ENCODE measurements around the gene TRIM29. TPM values are rescaled to one million over a fixed set of nuclear protein-coding genes. Genes with fewer than 3 reads are reported as not detected.

The TRIM29 gene
- polyA plus RNA-seq, 1 experiment = 1.5 TPM

DNA sequence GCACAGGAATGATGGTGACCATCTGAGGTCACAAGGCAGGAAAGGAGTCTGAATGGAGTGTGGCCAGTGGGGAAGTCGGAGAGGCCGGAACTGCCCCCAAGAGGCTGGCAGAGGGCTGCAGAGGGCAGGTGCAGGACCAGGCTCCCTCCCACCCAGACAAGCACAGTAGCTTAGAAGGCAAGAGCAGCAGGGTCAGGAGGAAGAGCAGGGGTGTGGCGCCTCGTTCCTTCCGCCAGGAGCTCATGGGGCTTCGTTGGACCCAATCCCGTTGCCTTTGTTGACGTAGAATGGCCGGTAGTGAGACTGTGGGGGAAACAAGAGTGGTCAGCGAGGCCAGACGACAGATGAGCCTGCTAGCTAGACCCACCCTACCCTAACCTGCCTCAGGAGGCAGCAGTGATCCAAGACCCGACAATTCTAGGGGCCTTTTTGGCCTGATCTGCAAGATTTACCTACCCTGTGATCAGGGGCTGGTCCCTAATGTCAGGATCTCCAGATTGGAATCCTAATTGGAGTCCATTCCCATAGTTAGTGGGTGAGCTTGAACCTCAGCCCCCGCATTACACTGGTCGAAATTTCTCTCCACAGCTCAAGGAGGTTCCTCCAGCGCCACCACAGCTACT lies 25.6 kb downstream of the TRIM29 start:
- DNase-seq (ENCODE audit: low read depth) = no peak
- TF ChIP-seq, protein P1, sequence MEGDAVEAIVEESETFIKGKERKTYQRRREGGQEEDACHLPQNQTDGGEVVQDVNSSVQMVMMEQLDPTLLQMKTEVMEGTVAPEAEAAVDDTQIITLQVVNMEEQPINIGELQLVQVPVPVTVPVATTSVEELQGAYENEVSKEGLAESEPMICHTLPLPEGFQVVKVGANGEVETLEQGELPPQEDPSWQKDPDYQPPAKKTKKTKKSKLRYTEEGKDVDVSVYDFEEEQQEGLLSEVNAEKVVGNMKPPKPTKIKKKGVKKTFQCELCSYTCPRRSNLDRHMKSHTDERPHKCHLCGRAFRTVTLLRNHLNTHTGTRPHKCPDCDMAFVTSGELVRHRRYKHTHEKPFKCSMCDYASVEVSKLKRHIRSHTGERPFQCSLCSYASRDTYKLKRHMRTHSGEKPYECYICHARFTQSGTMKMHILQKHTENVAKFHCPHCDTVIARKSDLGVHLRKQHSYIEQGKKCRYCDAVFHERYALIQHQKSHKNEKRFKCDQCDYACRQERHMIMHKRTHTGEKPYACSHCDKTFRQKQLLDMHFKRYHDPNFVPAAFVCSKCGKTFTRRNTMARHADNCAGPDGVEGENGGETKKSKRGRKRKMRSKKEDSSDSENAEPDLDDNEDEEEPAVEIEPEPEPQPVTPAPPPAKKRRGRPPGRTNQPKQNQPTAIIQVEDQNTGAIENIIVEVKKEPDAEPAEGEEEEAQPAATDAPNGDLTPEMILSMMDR (IDR thresholded peaks at IDR 0.05; ENCODE audit: insufficient read depth, low read depth, low read length) = no peak
- Histone ChIP-seq H3K27me3 (ENCODE audit: control insufficient read depth, insufficient read depth, low read length) (peaks cover 12% of the 10 kb centered on the region), H3K36me3 (ENCODE audit: control insufficient read depth, insufficient read depth, low read length) (no peaks in the 10 kb centered on the region), H3K4me3 (ENCODE audit: low read depth, low read length) (no peak overlapping the region)
- POLR2A ChIA-PET = no interaction called here
- CTCF ChIA-PET = interaction anchor here (1.1 to 1.4 kb wide), 3 partner anchors 445 to 636 kb away, joined by 3 to 5 read pairs (median 3); no protein-coding TSS in a partner anchor

DNA sequence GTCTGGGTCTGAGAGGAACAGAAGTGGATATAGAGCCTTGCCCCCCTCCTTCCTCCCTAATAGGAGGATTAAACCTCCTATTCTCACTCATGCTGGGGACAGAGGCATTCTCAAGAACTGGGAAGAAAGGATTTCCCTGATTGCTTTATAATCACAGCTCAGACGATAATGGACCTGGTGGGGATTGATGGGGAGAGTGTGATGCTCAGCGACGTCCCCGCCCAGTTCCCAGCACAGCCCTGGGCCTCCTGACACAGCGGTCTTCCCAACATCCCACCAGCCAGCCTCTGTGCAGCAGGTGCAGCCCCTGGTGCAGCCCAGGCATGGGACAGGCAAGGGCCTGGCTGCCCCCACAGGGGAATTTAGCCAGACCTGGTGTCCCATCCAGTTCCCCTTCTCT lies 28.4 kb downstream of the TRIM29 start:
- Histone ChIP-seq H3K4me3 (ENCODE audit: low read depth, low read length) (no peak overlapping the region), H3K36me3 (ENCODE audit: control insufficient read depth, insufficient read depth, low read length) (no peaks in the 10 kb centered on the region), H3K27me3 (ENCODE audit: control insufficient read depth, insufficient read depth, low read length) (peaks cover 27% of the 10 kb centered on the region)
- ChIA-PET POLR2A (no interaction called here), CTCF (interaction anchor here (0.6 to 3.8 kb wide), 14 partner anchors 9 to 629 kb away, joined by 3 to 40 read pairs (median 11); partner anchors contain the start of gene NECTIN1)
- no peak for DNase-seq (ENCODE audit: low read depth)
- TF ChIP-seq, protein P1 (IDR thresholded peaks at IDR 0.05; ENCODE audit: insufficient read depth, low read depth, low read length) = no peak

DNA sequence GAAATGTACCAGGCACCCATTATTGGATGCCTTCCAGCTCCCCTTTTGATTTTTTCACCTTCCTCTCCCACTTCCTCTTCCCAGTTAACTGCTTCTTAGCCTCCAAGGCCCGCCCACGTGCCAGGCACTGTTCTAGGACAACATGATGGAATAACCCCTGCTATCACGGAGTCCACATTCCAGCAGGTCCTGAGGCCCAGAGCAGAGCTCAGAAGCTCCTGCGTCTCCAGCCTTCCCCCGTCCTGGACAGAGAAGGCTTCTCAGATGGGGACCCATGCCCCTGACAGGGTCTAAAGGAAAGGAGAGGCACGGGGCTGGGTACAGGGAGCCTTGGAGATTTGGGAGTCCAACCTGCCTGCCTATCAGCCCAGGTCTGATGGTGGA lies 29.1 kb downstream of the TRIM29 start:
- DNase-seq (ENCODE audit: low read depth) = no peak
- ChIA-PET CTCF (interaction anchor here (0.6 to 3.8 kb wide), 49 partner anchors 10 to 752 kb away, joined by 3 to 40 read pairs (median 4); partner anchors contain the start of gene NECTIN1), POLR2A (no interaction called here)
- H3K36me3 ChIP-seq (ENCODE audit: control insufficient read depth, insufficient read depth, low read length) = no peaks in the 10 kb centered on the region
- peaks cover 28% of the 10 kb centered on the region for H3K27me3 ChIP-seq (ENCODE audit: control insufficient read depth, insufficient read depth, low read length)
- no peak overlapping the region for H3K4me3 ChIP-seq (ENCODE audit: low read depth, low read length)
- TF ChIP-seq, protein P1 (IDR thresholded peaks at IDR 0.05; ENCODE audit: insufficient read depth, low read depth, low read length) = no peak

DNA sequence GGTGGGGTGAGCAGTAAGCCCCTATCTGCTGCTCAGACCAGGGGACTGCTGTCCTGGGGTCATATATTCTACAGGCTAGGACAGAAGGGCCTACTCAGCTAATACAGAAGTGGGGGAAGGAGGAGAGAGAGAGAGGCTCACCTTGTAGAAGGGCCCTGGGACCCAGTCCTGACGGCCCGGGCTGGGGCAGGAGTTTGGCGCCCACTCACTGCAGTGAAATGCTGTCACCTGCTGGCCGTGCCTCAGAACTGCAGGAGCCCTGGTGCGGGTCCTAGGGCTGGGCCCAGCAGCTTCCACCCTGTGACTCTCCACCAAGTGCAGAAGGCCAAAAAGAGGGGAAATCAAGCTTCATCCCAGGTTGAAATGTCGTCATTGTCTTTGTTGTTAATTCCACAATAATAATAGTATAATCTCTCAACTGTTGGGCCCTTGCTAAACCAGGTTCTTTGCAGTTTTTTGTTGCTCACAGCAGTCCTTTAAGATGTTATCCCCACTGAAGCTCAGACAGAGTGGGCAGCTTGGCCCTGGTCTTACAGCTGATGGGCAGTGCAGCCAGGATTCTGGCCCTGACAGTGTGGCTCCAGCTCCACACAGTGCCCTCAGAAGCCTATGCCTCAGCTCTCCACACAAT lies 29.6 kb downstream of the TRIM29 start:
- CTCF ChIA-PET = interaction anchor here (0.6 to 3.8 kb wide), 50 partner anchors 7 to 752 kb away, joined by 3 to 40 read pairs (median 4); partner anchors contain the start of gene NECTIN1
- Histone ChIP-seq H3K36me3 (ENCODE audit: control insufficient read depth, insufficient read depth, low read length) (no peaks in the 10 kb centered on the region), H3K27me3 (ENCODE audit: control insufficient read depth, insufficient read depth, low read length) (peaks cover 25% of the 10 kb centered on the region), H3K4me3 (ENCODE audit: low read depth, low read length) (no peak overlapping the region)
- POLR2A ChIA-PET = no interaction called here
- TF ChIP-seq, protein P1 (IDR thresholded peaks at IDR 0.05; ENCODE audit: insufficient read depth, low read depth, low read length) = peak; percentile 100
- no peak for DNase-seq (ENCODE audit: low read depth)

DNA sequence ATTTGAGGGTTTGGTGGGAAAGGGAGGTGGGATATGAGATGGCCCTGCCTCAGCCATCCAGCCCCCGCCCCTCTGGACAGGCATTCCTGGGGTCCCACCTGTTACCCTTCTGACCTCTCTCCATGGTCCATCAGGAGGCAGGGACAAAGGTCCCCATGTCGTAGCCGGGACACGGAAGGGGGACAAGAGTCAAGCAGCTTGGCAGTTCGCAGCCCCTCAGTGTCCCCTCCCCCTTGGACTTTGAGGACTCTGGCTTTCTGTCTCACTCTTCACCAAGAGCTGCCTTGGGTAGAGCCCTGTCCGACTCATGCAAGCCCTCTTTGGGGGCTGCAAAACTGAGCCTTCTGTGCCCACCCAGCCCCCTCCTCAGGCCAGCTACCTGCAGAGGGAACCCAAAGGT lies 30.2 kb downstream of the TRIM29 start:
- POLR2A ChIA-PET = no interaction called here

More for the DNA sequence above, 30.2 kb downstream of the TRIM29 start:
- H3K27me3 ChIP-seq (ENCODE audit: control insufficient read depth, insufficient read depth, low read length) = peaks cover 25% of the 10 kb centered on the region
- H3K36me3 ChIP-seq (ENCODE audit: control insufficient read depth, insufficient read depth, low read length) = no peaks in the 10 kb centered on the region
- CTCF ChIA-PET = interaction anchor here (0.9 to 3.8 kb wide), 31 partner anchors 8 to 743 kb away, joined by 3 to 40 read pairs (median 6); partner anchors contain the start of gene NECTIN1
- no peak overlapping the region for H3K4me3 ChIP-seq (ENCODE audit: low read depth, low read length)
- no peak for DNase-seq (ENCODE audit: low read depth)
- TF ChIP-seq, protein P1 (IDR thresholded peaks at IDR 0.05; ENCODE audit: insufficient read depth, low read depth, low read length) = no peak

Measured in BJ (cell line).